HG03097 (cell line): ENCODE results near the gene TRIM29.

Experiments used
- ATAC-seq: cut with Tn5 transposase; IDR thresholded peaks from one replicate; pipeline ENCODE4 v1.9.1; 2021; ENCODE audit not compliant: unreplicated experiment, low FRiP score

TRIM29 gene

DNA sequence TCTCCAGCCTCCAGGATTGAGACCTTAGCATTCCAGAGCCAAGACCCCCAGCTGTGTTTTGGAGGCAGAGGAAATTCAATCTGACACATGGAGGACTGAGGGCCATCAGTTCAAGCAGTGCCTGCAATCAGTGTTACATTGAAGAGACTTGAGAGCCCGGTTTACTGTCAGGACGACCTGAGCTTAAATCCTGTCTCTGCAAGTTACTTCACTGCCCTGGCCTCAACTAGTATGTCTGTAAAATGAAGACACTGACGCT lies 35.1 kb downstream of the TRIM29 start:
- ATAC-seq: no peak

DNA sequence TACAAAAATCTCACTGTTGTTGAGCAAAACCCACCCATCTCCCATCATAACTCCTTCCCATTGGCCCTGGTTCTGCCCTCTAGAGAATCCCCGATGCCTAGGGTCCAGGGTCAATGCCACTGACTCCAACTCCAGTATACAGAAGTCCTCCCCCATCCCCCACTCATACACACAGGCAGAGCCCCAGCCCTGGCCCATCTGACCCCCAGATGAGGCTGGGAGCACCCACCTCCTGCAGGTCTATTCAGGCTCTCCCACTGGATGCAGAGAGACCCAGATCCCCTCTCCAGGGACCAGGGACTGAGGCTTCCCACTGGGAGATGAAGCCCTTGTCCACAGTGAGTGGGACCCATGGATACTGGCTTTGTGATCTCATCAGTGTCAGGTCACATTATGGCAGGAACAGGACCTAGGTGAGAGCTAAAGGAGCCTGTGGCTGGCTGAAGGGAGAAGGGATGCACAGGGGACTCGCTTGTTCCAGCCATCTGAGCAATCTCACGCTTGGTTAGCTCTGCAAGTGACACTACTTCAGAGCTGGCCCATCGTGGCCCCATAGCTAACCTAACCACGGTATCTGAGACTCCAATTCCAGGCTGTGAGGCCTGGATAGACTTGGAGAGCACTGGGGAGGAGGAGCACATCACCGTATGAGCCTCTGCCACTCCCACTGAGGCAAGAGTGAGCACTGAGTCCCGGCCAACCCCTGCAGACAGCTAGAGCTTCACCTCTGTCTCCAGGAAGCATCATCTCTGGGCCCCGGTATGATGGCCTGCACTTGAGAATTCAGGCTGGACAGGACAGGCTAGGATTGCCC lies 35.7 kb downstream of the TRIM29 start:
- ATAC-seq: no peak

DNA sequence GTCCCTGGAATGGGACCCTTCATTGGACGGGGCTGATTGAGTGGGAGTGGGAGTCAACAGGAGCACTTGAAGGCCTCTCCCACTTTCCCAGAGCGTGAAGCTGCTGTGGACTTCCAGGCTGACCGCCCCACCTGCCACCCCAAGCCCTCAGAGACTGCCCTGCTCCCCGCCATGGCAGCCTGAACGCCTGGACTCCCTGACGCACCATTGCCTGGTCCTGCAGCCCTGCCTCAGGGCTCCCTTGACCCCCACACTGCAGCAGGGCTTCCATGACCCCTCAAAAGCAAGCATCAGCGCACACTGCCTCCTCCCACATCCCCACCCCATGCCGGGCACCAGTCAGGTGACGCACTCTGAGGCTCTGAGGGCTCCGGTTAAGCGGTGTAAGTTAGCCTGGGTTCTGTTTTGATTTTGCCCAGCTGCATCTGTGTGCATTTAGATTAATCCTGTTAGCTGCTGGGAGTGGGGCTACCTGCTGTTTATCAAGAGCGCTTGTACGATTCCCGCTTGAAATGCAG lies 39.4 kb downstream of the TRIM29 start:
- ATAC-seq: no peak

DNA sequence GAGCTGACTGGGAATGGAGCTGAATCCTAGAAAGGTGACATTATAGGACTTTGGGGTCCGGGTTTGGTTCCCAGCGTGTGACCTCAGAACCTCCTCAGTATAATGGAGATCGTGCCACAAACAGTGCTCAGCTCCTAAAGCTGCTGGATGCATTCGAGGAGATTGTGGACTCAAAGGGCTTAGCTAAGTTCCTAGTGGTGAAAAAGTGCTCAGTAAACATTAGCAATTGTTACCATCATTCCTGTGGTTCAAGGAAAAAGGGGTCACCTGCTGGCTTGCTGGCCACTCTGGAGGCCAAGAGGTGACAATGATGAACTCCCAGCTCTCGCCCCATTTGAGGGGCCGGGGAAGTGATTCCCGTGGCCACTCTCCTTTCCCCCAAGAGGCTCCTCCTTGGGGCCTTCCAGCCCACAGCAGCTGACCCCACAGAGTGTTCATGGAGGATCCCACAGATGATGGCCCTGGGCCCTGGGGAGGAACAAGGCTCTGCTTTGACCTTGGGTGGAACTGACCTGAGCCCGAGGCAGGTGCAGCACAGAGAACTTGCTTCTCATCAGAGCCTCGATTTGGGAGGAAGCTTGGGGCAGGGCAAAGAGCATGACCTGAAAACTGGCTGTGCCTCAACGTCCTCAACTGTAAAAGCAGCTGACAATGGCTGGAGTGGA lies 40.1 kb downstream of the TRIM29 start:
- no peak for ATAC-seq

DNA sequence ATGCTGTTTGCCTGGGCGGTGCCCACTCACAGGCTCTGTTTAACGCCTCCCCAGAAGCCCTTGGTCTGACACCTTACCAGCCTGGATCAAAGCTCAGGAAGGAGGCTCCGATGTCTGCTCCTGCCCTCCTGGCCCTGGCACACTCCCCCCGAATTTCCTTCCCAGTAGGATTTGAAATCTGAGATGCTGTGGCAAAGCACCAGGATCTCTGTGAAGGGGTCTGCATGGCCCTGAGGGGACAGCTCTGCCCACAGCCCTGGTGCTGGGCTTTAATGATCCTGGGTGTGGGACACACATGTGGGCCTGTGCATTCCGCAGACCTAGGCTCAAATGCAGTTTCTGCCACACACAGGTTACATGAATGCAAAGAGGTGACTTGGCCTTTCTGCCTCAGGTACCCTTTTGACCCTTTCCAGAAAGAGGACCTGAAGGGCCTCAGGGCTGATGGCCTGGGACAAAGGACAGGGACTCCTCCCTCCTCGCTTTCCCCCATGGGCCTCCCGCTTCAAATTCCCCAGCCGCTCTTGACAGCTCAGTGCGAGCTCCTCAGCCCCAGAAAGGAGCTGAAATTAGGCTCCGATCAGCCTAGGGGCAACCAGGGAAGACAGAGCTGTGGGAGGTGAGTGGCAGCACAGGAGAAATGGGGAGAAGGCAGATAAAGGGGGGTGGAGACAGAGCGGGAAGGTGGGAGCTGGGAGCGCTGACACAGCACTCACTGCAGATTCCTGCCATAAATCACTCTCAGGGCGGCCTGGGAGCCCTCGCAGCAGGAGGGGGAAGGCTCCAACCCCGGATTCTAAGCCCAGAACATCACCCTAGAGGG lies 41.3 kb downstream of the TRIM29 start:
- no peak for ATAC-seq

DNA sequence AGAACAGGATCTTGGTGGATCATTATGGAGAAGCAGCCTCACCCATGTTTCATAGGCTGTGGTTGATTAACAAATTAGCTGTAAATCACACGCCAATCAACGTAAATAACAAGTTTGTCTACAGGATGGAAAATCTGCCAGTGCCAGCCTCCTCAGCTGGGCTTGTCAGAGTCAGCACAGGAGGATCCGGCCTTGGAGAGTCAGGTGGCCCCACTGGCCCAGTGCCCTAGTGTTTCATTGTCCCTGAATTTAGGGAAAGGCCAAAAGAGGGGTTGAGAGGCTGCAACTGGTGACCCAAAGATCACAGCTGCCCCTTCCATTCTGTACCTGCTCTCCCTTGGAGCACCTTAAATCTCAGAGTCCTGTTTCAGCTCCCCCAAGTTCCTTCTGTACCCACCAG lies 42.4 kb downstream of the TRIM29 start:
- no peak for ATAC-seq

DNA sequence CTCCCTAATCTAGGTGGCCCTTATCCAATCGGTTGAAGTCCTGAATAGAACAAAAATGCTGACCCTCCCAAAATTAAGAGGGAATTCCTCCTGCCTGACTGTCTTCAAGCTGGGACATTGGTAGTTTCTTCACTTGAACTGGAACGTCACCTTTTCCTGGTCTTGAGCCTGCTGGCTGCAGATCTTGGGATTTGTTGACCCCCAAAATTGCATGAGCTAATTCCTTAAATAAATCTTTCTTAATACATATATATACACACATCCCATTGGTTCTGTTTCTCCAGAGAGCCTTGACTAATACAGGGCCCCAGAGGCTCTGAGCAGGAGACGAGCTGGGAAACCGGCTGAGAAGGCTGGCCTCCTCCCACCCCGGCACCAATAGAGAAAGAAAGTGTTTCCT lies 46.2 kb downstream of the TRIM29 start:
- ATAC-seq: no peak

DNA sequence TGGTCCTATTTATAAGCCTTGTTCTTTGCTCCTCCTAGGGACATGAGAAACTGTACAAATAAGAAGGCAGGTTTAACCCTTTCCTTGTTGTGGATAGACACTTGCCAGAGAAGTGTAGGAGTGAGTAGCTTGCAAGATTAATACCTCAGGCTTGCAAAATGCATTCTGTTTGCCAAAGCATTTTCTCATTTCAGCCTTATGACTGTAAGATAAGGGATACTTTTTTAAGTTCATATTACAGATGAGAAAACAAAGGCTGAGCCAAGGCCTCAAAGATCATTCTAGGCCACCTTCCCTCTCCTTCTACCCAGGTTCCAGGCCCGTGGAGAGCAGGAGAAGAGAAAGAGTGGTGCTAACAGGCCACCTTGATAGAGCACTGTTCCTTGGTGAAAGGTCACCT lies 46.8 kb downstream of the TRIM29 start:
- ATAC-seq: no peak

DNA sequence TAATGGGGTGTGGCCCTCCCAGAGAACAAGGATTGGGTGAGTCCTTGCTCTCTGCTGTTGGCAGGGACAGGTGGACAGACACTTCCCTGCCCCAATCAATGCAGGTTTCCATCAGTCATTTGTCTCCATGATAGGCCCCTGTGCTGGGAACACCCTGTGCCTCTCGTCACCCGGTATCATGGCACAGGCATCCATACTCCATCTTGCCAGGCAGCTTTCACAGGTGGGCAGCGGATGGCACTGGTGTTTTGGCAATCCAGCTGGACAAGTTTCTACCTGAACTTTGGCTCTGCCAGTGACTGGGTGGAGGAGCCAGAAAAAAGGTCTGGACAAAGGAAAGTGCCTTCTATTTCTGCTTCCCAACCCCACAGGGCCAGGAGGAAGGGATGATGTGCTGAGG lies 47.5 kb downstream of the TRIM29 start:
- ATAC-seq: no peak

DNA sequence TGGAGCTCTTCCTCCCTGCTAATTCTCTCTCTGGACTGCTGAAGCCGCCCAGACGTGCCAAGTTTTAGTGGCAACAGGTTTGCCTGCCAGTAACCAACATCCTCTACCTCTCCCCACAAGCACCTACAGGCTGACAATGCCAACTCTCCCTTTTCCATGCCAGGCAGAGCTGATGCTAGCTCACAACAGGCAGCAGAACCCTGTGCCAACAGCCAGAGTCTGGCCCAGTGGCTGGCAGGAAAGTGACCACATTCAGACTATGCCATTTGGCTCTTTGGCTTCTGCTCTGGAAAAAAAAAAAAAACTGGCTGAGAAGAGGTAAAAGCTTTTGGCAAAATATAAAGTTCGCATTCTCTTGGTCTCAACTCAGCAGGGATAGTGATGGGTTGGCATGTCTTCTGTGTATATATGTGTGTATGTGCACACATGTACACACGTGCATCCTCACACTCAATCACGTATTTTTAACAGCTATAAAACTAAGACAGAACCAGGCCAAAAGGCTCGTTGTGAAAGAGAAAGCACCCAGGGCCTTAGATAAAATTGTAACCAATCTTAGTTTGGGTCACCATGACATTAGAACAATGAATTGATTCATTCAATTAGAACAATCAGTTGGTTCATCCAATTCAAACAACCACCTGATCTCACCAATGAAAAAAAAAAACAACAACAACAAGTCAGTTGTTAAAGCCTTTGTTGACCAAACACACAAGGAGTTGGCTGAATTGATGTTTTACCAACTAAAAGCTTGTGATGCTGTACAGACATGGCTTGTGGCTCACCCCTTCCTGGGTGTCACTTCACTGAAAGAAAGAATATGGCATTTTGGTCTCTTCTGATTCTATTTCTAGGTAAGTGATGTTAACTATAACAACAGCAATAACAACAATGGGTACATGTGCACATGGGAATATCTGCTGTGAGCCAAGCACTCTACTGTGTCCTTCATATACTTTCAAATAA lies 48.6 kb downstream of the TRIM29 start:
- ATAC-seq: no peak

DNA sequence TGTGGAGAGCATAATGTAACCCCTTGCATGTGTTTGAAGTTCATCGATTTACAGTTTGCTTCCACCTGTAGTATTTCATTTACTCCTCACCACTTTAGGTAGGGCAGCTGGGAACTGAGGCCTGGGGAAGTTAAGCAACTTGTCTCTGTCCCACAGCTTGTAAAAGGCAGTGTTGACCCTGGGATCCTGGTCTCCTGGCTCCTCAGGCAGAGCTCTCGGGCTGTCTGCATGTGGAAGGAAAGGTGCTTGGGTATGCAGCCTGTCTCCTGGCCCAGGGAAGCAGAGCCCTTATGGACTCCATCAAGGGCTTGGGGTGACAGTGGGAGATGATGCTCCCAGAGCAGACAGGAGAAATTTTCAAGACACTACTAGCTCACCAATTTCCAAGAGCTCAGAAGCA lies 49.9 kb downstream of the TRIM29 start:
- ATAC-seq: no peak

DNA sequence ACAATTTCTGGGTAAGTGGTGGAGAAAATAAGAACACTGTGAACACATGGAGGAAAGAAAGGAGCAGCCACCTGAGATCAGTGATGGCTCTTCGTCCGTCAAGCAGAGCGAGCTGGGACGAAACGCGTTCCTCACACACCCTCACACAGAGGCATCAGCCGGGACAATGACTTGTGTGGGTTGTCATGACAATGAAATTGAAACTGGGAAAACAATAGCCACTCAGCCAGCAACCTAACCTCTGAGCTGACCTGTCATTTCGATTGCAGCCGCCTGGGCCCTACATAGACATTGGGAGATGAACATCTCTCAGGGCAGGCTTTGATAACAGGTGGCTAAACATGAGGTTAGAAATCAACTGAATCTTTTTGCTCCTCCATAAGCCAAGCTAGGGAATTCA lies 51.3 kb downstream of the TRIM29 start:
- no peak for ATAC-seq

DNA sequence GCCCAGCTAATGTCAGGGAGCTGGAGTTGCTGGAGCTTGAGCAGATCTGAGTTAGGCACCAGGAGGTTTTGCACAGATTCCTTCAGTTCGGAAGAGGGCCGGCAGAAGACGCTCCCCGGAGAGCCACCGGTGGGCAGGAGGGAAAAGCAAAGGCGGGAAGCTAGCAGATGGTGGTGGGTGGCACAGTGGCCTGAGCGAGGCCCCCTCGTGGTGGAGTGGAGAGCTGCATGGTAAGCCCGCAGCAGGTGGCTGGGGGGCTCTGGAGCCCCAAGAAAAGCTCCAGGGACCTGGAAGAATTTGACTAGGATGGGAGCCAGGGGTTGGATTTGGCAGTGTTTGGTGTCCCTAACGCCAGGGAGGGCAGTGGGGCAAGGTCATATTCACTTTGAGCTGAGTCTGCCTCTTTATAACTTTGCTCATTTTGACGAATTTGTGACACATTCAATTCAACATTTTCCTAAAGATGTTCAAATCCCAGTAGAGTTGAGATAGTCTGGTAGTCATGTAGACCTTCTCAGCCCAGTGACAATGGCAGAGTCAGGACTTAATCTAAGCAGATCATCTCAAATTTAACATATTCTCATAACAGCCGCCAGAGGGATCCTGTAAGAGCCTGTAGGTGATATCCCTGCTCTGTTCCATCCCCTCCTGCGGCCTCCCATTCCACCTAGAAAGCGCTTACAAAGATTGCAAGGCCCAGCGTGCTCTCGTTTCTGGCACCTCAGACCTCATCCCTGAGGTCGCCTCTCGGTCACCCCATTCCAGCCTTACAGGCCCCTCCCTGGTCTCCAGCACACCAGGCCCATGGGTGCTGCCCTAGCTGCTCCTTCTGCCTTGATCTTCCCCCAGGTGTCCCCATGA lies 57.9 kb downstream of the TRIM29 start:
- no peak for ATAC-seq

DNA sequence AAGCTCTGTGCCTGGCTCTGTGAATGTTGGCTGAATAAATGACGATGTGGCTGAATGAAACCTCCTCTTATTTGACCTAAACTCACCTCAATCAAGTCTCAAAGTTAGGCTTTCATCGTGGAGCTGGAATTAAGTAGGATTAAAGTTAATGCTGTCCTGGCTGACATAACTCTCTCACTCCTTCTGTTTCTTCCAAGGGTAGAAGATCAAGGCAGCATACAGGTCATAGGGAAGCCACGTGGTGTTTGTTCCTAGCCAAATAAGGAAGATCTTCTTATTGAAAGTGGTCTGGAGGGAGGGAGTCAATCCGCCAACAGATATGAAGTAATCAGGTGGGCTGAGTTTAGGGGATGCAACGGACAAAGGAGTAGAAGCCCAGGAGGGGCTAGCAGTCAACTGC lies 59.5 kb downstream of the TRIM29 start:
- no peak for ATAC-seq

DNA sequence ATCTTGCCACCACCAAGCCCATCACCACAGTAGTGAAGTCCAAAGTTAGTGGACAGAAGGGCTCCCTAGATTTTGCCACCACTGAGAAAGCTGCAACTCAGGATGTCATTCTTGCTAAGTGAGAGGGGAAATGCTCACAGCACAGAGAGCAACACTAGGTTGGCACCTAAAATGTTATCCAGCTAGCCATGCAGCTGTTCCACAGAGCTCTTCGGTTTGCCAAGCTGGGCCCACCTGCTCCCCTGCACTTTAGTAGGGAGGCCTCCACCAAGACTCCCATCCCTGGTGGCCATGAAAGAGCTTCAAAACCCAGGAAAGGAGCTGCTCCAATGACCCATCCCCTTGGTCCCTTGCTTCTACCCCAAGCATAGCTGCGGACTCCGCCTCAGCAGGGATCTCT lies 63.8 kb downstream of the TRIM29 start:
- no peak for ATAC-seq

DNA sequence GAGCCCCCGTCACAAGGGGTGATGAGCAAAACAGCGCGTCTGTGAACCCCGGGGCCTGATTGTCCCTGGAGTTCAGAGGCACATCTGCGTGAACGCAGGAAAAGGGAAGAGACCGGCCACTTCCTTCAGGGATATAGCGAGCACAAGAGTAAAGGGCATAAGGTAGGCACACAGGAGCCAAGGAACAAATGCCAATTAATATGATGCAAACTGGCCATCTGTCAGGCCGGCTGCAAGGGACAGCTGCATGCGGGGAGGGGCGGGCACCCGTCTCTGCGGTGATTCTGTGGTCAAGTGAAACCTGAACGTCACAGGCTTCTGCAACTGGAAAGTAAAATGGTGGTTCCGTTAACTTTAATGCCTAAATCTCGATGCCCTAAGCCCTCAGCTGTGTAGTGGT lies 64.7 kb downstream of the TRIM29 start:
- no peak for ATAC-seq

DNA sequence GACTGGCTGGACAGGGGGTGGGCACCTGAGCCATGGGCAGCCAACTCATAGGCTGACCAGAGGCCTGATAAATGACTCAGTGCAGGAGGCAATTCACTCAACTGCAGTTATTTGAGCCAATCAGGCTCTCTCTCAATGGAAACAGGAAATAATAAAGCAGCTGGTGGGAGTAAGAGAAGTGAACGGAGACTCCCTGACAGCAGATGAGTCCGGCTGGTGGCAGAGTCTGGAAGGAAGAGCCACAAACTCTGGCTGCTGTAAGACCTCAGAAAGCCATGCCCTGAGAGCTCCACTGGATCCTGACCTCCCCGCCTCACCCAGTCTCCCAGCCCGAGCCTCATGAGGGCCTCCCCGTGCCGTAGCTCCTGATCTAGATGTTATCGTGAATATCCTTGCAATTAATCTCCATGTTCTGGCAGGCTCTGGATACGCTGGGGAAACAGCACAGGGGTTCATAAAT lies 69.8 kb downstream of the TRIM29 start:
- ATAC-seq: no peak

DNA sequence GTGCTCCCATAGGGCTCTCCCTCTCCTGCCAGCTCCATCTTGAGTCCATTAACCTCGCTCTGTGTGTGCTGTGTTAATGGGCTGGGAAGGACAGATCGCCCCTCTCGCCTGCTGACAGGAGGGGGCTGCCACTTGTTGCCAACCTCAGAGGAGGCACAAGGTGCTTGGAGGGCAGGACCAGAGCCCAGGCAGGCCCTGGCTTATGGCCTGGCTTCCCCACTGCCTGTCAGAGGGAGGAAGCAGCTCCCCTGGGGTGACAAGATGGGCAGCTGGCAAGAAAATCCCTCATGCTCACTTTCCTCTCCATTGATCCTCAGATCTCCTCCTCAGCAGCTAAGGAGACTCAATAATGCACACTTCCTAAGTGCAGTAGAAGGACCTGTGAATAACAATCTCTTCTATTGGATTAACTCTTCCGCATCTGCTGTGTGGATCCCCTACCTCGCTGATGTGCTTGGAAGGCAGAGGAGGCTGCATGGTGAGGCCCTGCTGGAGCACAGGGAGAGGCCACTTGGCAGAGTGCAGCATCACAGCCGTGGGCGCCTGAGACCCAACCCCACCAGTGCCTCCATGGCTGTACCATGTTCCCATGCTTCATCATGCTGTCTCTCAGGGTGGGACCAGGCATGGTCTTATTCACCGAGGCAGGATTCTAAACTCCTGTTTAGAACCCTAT lies 70.3 kb downstream of the TRIM29 start:
- ATAC-seq: no peak
